Endothelial cell of umbilical vein (primary cell): ENCODE data around the gene ABHD17A. TPM values are rescaled to one million over a fixed set of nuclear protein-coding genes. Genes with fewer than 3 reads are reported as not detected.

Source experiments
- BruUV-seq: library from RNA; stranded (reverse); fragments of 400-500 nt; replicated peaks from 2 replicates; lab custom pipeline; 2021; lab: Mats Ljungman, UMichigan
- CTCF ChIA-PET: fragments of 300-600, 350-600 bp; sonication (Branson Sonifier 250); formaldehyde crosslinking; loops from one replicate; lab custom pipeline; 2021; ENCODE audit warnings: antibody characterized with exemption, inconsistent platforms; lab: Charles Lee
- POLR2A ChIA-PET: fragments of 300-600, 350-600 bp; sonication (Branson Sonifier 250); formaldehyde crosslinking; loops from one replicate; lab custom pipeline; 2021; ENCODE audit warnings: antibody characterized with exemption, inconsistent platforms; lab: Charles Lee
- DNase-seq: peaks from one replicate; pipeline ENCODE4 v3.0.0-alpha.2; 2011; ENCODE audit warnings: low read depth, low spot score
- FAIRE-seq: peaks from 2 replicates; lab custom pipeline; 2011; peaks lifted over from hg19 to GRCh38; lab: Jason Lieb, UNC
- H2AFZ ChIP-seq: 2 replicates; pipeline ENCODE4 v1.6.0; 2012; ENCODE audit warnings: low read depth, low read length, control low read depth, inconsistent platforms
- H3K27ac ChIP-seq: 2 replicates; pipeline ENCODE4 v1.5.1; 2011; ENCODE audit warnings: low read depth, mild to moderate bottlenecking, control low read depth, low read length, moderate library complexity; ENCODE audit not compliant: insufficient read depth
- H3K27me3 ChIP-seq, 2 experiments: 2 replicates each; pipeline versions ENCODE4 v1.6.0 to v1.6.1; 2011; ENCODE audit warnings: low read length in 2 of 2, mixed read lengths in 1 of 2; ENCODE audit not compliant: control insufficient read depth in 2 of 2, insufficient read depth in 2 of 2
- H3K36me3 ChIP-seq, 2 experiments: 2 replicates in 1 of 2; 3 replicates in 1 of 2; pipeline ENCODE4 v1.5.1; 2011; ENCODE audit warnings: low read length in 2 of 2, mild to moderate bottlenecking in 1 of 2, moderate library complexity in 1 of 2; ENCODE audit not compliant: control insufficient read depth in 2 of 2, insufficient read depth in 2 of 2; ENCODE audit errors: extremely low read depth in 1 of 2
- H3K4me1 ChIP-seq: 3 replicates; pipeline ENCODE4 v1.5.1; 2011; ENCODE audit warnings: mild to moderate bottlenecking, low read length; ENCODE audit not compliant: control insufficient read depth, insufficient read depth; ENCODE audit errors: extremely low read depth
- H3K4me2 ChIP-seq: 2 replicates; pipeline ENCODE4 v1.6.1; 2011; ENCODE audit warnings: low read length, control low read depth, mixed read lengths; ENCODE audit not compliant: insufficient read depth
- H3K4me3 ChIP-seq, 3 experiments: fragments of 200-600 bp in 1 of 3; sonication (generic), shearing (Covaris generic) in 1 of 3; replicated peaks in 1 of 3; 2 replicates each; pipeline ENCODE4 v1.5.1; 2011 to 2016; ENCODE audit warnings: control low read depth in 3 of 3, low read length in 3 of 3, mild to moderate bottlenecking in 2 of 3, inconsistent platforms in 1 of 3, low read depth in 1 of 3, moderate library complexity in 1 of 3; ENCODE audit not compliant: insufficient read depth in 1 of 3
- H3K79me2 ChIP-seq: 2 replicates; pipeline ENCODE4 v1.6.0; 2012; ENCODE audit warnings: low read length, inconsistent platforms; ENCODE audit not compliant: control insufficient read depth, insufficient read depth
- H3K9ac ChIP-seq: replicated peaks from 2 replicates; pipeline ENCODE3; 2011; ENCODE audit warnings: low read length, control low read depth; ENCODE audit not compliant: insufficient read depth; ENCODE audit errors: extremely low read depth
- H3K9me1 ChIP-seq: replicated peaks from 3 replicates; pipeline ENCODE4 v1.6.0; 2011; ENCODE audit warnings: mild to moderate bottlenecking, low read length; ENCODE audit not compliant: control insufficient read depth, insufficient read depth; ENCODE audit errors: extremely low read depth
- H3K9me3 ChIP-seq: replicated peaks from 2 replicates; pipeline ENCODE4 v1.5.1; 2012; ENCODE audit warnings: low read length, inconsistent platforms; ENCODE audit not compliant: control insufficient read depth, insufficient read depth
- H4K20me1 ChIP-seq: replicated peaks from 2 replicates; pipeline ENCODE3; 2011; ENCODE audit warnings: mild to moderate bottlenecking, low read length; ENCODE audit not compliant: control insufficient read depth, insufficient read depth; ENCODE audit errors: extremely low read depth
- CTCF ChIP-seq, 2 donors: IDR thresholded peaks; 1 replicate in 1 of 2; 2 replicates in 1 of 2; pipeline ENCODE4 v1.5.1; 2011; ENCODE audit warnings: low read length in 2 of 2, mild to moderate bottlenecking in 2 of 2, moderate library complexity in 2 of 2, control low read depth in 1 of 2, inconsistent platforms in 1 of 2, low read depth in 1 of 2; ENCODE audit not compliant: insufficient read depth in 1 of 2; ENCODE audit errors: extremely low read depth in 1 of 2
- EZH2 ChIP-seq: IDR thresholded peaks from 2 replicates; pipeline ENCODE4 v1.6.1; 2012; ENCODE audit warnings: borderline replicate concordance, low read depth, mild to moderate bottlenecking, moderate library complexity, low read length, inconsistent platforms; ENCODE audit not compliant: severe bottlenecking
- FOS ChIP-seq: IDR thresholded peaks from 2 replicates; pipeline ENCODE4 v1.6.1; 2011; ENCODE audit warnings: mild to moderate bottlenecking, low read length, moderate library complexity, borderline replicate concordance; ENCODE audit not compliant: insufficient read depth
- GATA2 ChIP-seq: IDR thresholded peaks from 2 replicates; pipeline ENCODE4 v1.7.0; 2011; ENCODE audit warnings: low read depth, mild to moderate bottlenecking, moderate library complexity, mixed read lengths, low read length; ENCODE audit not compliant: insufficient read length, insufficient read depth
- JUN ChIP-seq: IDR thresholded peaks from 2 replicates; pipeline ENCODE4 v1.6.1; 2011; ENCODE audit warnings: borderline replicate concordance, low read depth; ENCODE audit not compliant: insufficient read length, insufficient read depth
- MYC ChIP-seq: IDR thresholded peaks from one replicate; pipeline ENCODE4 v1.6.1; 2011; ENCODE audit warnings: mild to moderate bottlenecking, low read depth, low read length
- POLR2A ChIP-seq: IDR thresholded peaks from 2 replicates; pipeline ENCODE4 v1.6.1; 2012; ENCODE audit warnings: low read depth, mild to moderate bottlenecking, control low read depth, low read length
- POLR2AphosphoS5 ChIP-seq: IDR thresholded peaks from 2 replicates; pipeline ENCODE4 v1.6.1; 2012; ENCODE audit warnings: low read depth, mild to moderate bottlenecking, control low read depth, low read length, moderate library complexity; ENCODE audit not compliant: insufficient read depth
- dilution Hi-C: fragments of 300-500 bp; cut with MboI; formaldehyde crosslinking; loops from one replicate; pipeline ENCODE4 v1.15.0; 2019; ENCODE audit warnings: low sequenced_read_pairs; ENCODE audit not compliant: extremely low pct_ligation_motif_present
- intact Hi-C: fragments of 100-400 bp; cut with micrococcal nuclease; formaldehyde crosslinking; loops from one replicate; pipeline ENCODE4 v1.10.0; 2022
- polyA plus RNA-seq, 4 experiments: library from polyadenylated mRNA; depleted of rRNA in 3 of 4; stranded (reverse) in 3 of 4; unstranded in 1 of 4; fragments of >200 nt; gene quantifications; 2 replicates each; pipeline versions ENCODE4 v1.2.1 to v1.2.3, GENCODE V29; 2011 to 2012; ENCODE audit warnings: missing spikeins in 1 of 4
- total RNA-seq: library from RNA; stranded (reverse); gene quantifications from 2 replicates; pipeline ENCODE4 v1.2.3, GENCODE V29; 2021
- TF ChIP-seq, protein P1 (sequence below): IDR thresholded peaks from 2 replicates; pipeline ENCODE4 v1.6.1; 2011; ENCODE audit not compliant: insufficient read depth, insufficient read length

The ABHD17A gene
- total and polyA plus RNA-seq, 2 donors (not counting 3 experiments of a cell fraction or from before 2014, with no cell fraction given) = 89.8 to 143 TPM

GRCh38 chr19:1865172-1866010 is 19.9 kb downstream of the ABHD17A start:
- CTCF ChIA-PET = interaction anchor here (0.9 to 3.2 kb wide), 17 partner anchors 8 to 78 kb away, joined by 3 to 44 read pairs (median 4); partner anchors contain the start of gene ABHD17A
- BruUV-seq = no TSS peak
- peaks cover 17% of the 10 kb centered on the region for H3K4me1 ChIP-seq
- POLR2A ChIA-PET = no interaction called here
- H3K27me3 ChIP-seq = no peaks in the 10 kb centered on the region
- no peak for FAIRE-seq
- TF ChIP-seq POLR2A (no peak), POLR2AphosphoS5 (no peak), CTCF (IDR thresholded peaks at IDR 0.05; ENCODE audit: extremely low read depth in 1 of 2, insufficient read depth in 1 of 2, low read depth in 1 of 2, low read length in 2 of 2) (no peak), JUN (no peak), FOS (no peak), MYC (no peak), GATA2 (no peak), EZH2 (no peak)
- TF ChIP-seq, protein P1, sequence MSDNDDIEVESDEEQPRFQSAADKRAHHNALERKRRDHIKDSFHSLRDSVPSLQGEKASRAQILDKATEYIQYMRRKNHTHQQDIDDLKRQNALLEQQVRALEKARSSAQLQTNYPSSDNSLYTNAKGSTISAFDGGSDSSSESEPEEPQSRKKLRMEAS = no peak
- H3K36me3 ChIP-seq = no peaks in the 10 kb centered on the region
- DNase-seq = no peak
- H3K4me3 ChIP-seq = no peak overlapping the region
- H3K9ac ChIP-seq = no peak overlapping the region
- dilution Hi-C loops = no loop called here
- no peaks in the 10 kb centered on the region for H3K9me3 ChIP-seq
- H3K79me2 ChIP-seq = peaks cover 25% of the 10 kb centered on the region
- no peak overlapping the region for H3K27ac ChIP-seq
- intact Hi-C loops = loop anchor here (2.0 kb wide), 2 partner anchors 19 to 63 kb away; partner anchors contain the start of gene ABHD17A
- H3K9me1 ChIP-seq = no peaks in the 10 kb centered on the region
- H3K4me2 ChIP-seq = no peak overlapping the region
- no peak overlapping the region for H2AFZ ChIP-seq
- H4K20me1 ChIP-seq = no peaks in the 10 kb centered on the region
